Esophagus muscularis mucosa (tissue), 4 donors: ENCODE data around the gene DIAPH3. TPM values are rescaled to one million over a fixed set of nuclear protein-coding genes. Genes with fewer than 3 reads are reported as not detected.

ENCODE experiments used
- DNase-seq: peaks from one replicate; pipeline ENCODE4 v3.0.0-alpha.2; 2017; ENCODE audit errors: extremely low spot score
- H3K27ac ChIP-seq, 4 donors: fragments of 200-600 bp; sonication (generic); replicated peaks in 1 of 4; 1 replicate in 3 of 4; 2 replicates in 1 of 4; pipeline ENCODE4 v1.5.1; 2016 to 2019; ENCODE audit warnings: mild to moderate bottlenecking in 1 of 4
- H3K27me3 ChIP-seq, 4 donors: fragments of 200-600 bp; sonication (generic); one replicate each; pipeline versions ENCODE4 v1.5.1 to v1.6.0; 2016 to 2019
- H3K36me3 ChIP-seq, 4 donors: fragments of 200-600 bp; sonication (generic); one replicate each; pipeline ENCODE4 v1.5.1; 2016 to 2019
- H3K4me1 ChIP-seq, 4 donors: fragments of 200-600 bp; sonication (generic); one replicate each; pipeline ENCODE4 v1.5.1; 2016 to 2019
- H3K4me3 ChIP-seq, 4 donors: fragments of 200-600 bp; sonication (generic); 1 replicate in 2 of 4; 2 replicates in 2 of 4; pipeline ENCODE4 v1.5.1; 2016 to 2019; ENCODE audit warnings: mild to moderate bottlenecking in 4 of 4, moderate library complexity in 1 of 4
- H3K9me3 ChIP-seq, 4 donors: fragments of 200-600 bp; sonication (generic); 1 replicate in 3 of 4; 2 replicates in 1 of 4; pipeline ENCODE4 v1.5.1; 2016 to 2019
- CTCF ChIP-seq, 3 experiments: fragments of 200-600 bp in 2 of 3; fragments of 450-650 bp in 1 of 3; sonication (generic) in 2 of 3; IDR thresholded peaks; one replicate each; pipeline ENCODE4 v1.5.1; 2017 to 2019; ENCODE audit warnings: antibody characterized with exemption in 3 of 3, mild to moderate bottlenecking in 2 of 3, moderate library complexity in 1 of 3
- EP300 ChIP-seq: sonication (generic); formaldehyde crosslinking; IDR thresholded peaks from one replicate; pipeline ENCODE4 v1.6.1; 2017; ENCODE audit warnings: antibody characterized with exemption
- POLR2A ChIP-seq: fragments of 450-650 bp; IDR thresholded peaks from one replicate; pipeline ENCODE4 v1.6.1; 2017; ENCODE audit warnings: antibody characterized with exemption, moderate library complexity, mild to moderate bottlenecking, low read depth
- POLR2AphosphoS5 ChIP-seq, 2 donors: sonication (generic); formaldehyde crosslinking; IDR thresholded peaks; one replicate each; pipeline ENCODE4 v1.6.1; 2017; ENCODE audit warnings: antibody characterized with exemption in 2 of 2
- WGBS: methylation state at CpG from one replicate; pipeline ENCODE4 v1.1.5; 2018; 5-methylcytosine and 5-hydroxymethylcytosine counted together
- intact Hi-C: fragments of 100-400 bp; cut with DNase I; formaldehyde crosslinking; loops from one replicate; pipeline ENCODE4 v1.15.1; 2023
- total RNA-seq, 4 donors: library from RNA; depleted of rRNA; stranded (reverse); fragments of >200 nt; gene quantifications; one replicate each; pipeline versions ENCODE4 v1.1.0 to v1.2.1, GENCODE V29; 2016

DIAPH3 gene
- total RNA-seq, 4 donors from 2014 or later: under 0.01 to 1.0 (median 0.41) TPM

GRCh38 chr13:60026286-60026685, 137.4 kb downstream of the DIAPH3 start:
- TF ChIP-seq POLR2A (no peak), EP300 (no peak), POLR2AphosphoS5 (IDR thresholded peaks at IDR 0.05) (no peak), CTCF (IDR thresholded peaks at IDR 0.05) (no peak)
- 90% methylated on average over 3 of the region's 3 CpGs for WGBS
- no peaks in the 10 kb centered on the region for H3K36me3 ChIP-seq
- no peaks in the 10 kb centered on the region for H3K27me3 ChIP-seq
- intact Hi-C loops: no loop called here
- DNase-seq: no peak
- H3K27ac ChIP-seq: no peak overlapping the region
- no peak overlapping the region for H3K4me3 ChIP-seq
- H3K4me1 ChIP-seq: no peaks in the 10 kb centered on the region
- peaks cover 0 to 8% (median 0%) of the 10 kb centered on the region in 4 donors for H3K9me3 ChIP-seq

GRCh38 chr13:60020288-60020687, 143.4 kb downstream of the DIAPH3 start:
- no peaks in the 10 kb centered on the region for H3K27me3 ChIP-seq
- TF ChIP-seq CTCF (IDR thresholded peaks at IDR 0.05): no peak
- no peak for TF ChIP-seq POLR2A
- no peak for TF ChIP-seq EP300
- no peak for TF ChIP-seq POLR2AphosphoS5 (IDR thresholded peaks at IDR 0.05)
- no peaks in the 10 kb centered on the region for H3K4me1 ChIP-seq
- no peaks in the 10 kb centered on the region for H3K36me3 ChIP-seq
- no peak overlapping the region for H3K27ac ChIP-seq
- H3K9me3 ChIP-seq: peaks cover 0 to 8% (median 0%) of the 10 kb centered on the region in 4 donors
- intact Hi-C loops: no loop called here
- no peak overlapping the region for H3K4me3 ChIP-seq
- no peak for DNase-seq
- 93% methylated on average over 3 of the region's 3 CpGs for WGBS

- Histone ChIP-seq H3K4me1 (no peaks in the 10 kb centered on the region), H3K4me3 (no peak overlapping the region), H3K36me3 (no peaks in the 10 kb centered on the region), H3K27me3 (no peaks in the 10 kb centered on the region), H3K9me3 (peaks cover 0 to 3% (median 0%) of the 10 kb centered on the region in 4 donors), H3K27ac (no peak overlapping the region)
- intact Hi-C loops: no loop called here
- DNase-seq: no peak
- no peak for TF ChIP-seq EP300
- no peak for TF ChIP-seq POLR2A
- no peak for TF ChIP-seq POLR2AphosphoS5 (IDR thresholded peaks at IDR 0.05)
- no peak for TF ChIP-seq CTCF (IDR thresholded peaks at IDR 0.05)
- 65% methylated on average over 6 of the region's 6 CpGs for WGBS
Measured at GRCh38 chr13:60019119-60019993, 144.4 kb downstream of the DIAPH3 start.

GRCh38 chr13:60018536-60018935, 145.2 kb downstream of the DIAPH3 start:
- no peaks in the 10 kb centered on the region for H3K27me3 ChIP-seq
- no peaks in the 10 kb centered on the region for H3K4me1 ChIP-seq
- intact Hi-C loops: no loop called here
- WGBS: 94% methylated on average over 1 of the region's 1 CpG
- no peak for DNase-seq
- H3K4me3 ChIP-seq: no peak overlapping the region
- TF ChIP-seq EP300 (no peak), POLR2A (no peak), CTCF (IDR thresholded peaks at IDR 0.05) (no peak), POLR2AphosphoS5 (IDR thresholded peaks at IDR 0.05) (no peak)
- H3K27ac ChIP-seq: no peak overlapping the region
- no peaks in the 10 kb centered on the region for H3K36me3 ChIP-seq
- no peaks in the 10 kb centered on the region for H3K9me3 ChIP-seq
